AG04449 (cell line): Measurements from ENCODE around the gene ANKS1B.

Experiments used
- CTCF ChIA-PET: fragments of 350-600 bp; formaldehyde crosslinking; extraction: SDS; loops from one replicate; lab custom pipeline; 2021; ENCODE audit warnings: antibody characterized with exemption; lab: Yijun Ruan, JAX
- POLR2A ChIA-PET: fragments of 400-600, 350-600 bp; formaldehyde crosslinking; extraction: SDS; loops from one replicate; lab custom pipeline; 2020; ENCODE audit warnings: antibody characterized with exemption, inconsistent platforms; lab: Yijun Ruan, JAX
- DNase-seq: peaks from one replicate; pipeline ENCODE4 v3.0.0-alpha.2; 2010; ENCODE audit warnings: low read depth, low spot score
- H3K4me3 ChIP-seq: 2 replicates; pipeline ENCODE4 v1.5.1; 2011; ENCODE audit warnings: low read depth, mild to moderate bottlenecking, control low read depth, low read length
- CTCF ChIP-seq: IDR thresholded peaks from one replicate; pipeline ENCODE4 v1.5.1; 2011; ENCODE audit warnings: mild to moderate bottlenecking, moderate library complexity, low read length, control low read depth, inconsistent platforms; ENCODE audit not compliant: insufficient read depth; ENCODE audit errors: missing control alignments

The ANKS1B gene

GRCh38 chr12:99920353-99920960 lies 64.3 kb downstream of the ANKS1B start:
- no peak for DNase-seq
- no peak for TF ChIP-seq CTCF
- POLR2A ChIA-PET: no interaction called here
- H3K4me3 ChIP-seq: no peak overlapping the region
- CTCF ChIA-PET: no interaction called here

- no peak for TF ChIP-seq CTCF
- ChIA-PET CTCF (no interaction called here), POLR2A (no interaction called here)
- no peak for DNase-seq
- no peak overlapping the region for H3K4me3 ChIP-seq
These were observed 66.9 kb downstream of the ANKS1B start for GRCh38 chr12:99917711-99918402.

- no peak for TF ChIP-seq CTCF
- no peak for DNase-seq
- CTCF ChIA-PET: no interaction called here
- POLR2A ChIA-PET: no interaction called here
- H3K4me3 ChIP-seq: no peak overlapping the region
These were observed 68.2 kb downstream of the ANKS1B start for GRCh38 chr12:99916555-99916954.

GRCh38 chr12:99915251-99916082 lies 69.3 kb downstream of the ANKS1B start:
- ChIA-PET POLR2A (no interaction called here), CTCF (no interaction called here)
- no peak overlapping the region for H3K4me3 ChIP-seq
- TF ChIP-seq CTCF: no peak
- no peak for DNase-seq

GRCh38 chr12:99914206-99914605 lies 70.5 kb downstream of the ANKS1B start:
- POLR2A ChIA-PET: no interaction called here
- H3K4me3 ChIP-seq: no peak overlapping the region
- CTCF ChIA-PET: no interaction called here
- no peak for DNase-seq
- no peak for TF ChIP-seq CTCF

- ChIA-PET POLR2A (no interaction called here), CTCF (no interaction called here)
- no peak for TF ChIP-seq CTCF
- no peak for DNase-seq
- H3K4me3 ChIP-seq: no peak overlapping the region
These were observed 72.8 kb downstream of the ANKS1B start for GRCh38 chr12:99911967-99912366.
